Amniotic epithelial cell (primary cell): Measurements from ENCODE around the gene LGALS8.

ENCODE experiments used
- DNase-seq: peaks from one replicate; pipeline ENCODE4 v3.0.0-alpha.2; 2010; ENCODE audit warnings: low read depth

The LGALS8 gene

GRCh38 chr1:236509203-236509602, 14.6 kb upstream of the LGALS8 start:
- DNase-seq = no peak

- no peak for DNase-seq
Measured at GRCh38 chr1:236509647-236510401, 14.0 kb upstream of the LGALS8 start.

GRCh38 chr1:236511735-236512418, 11.9 kb upstream of the LGALS8 start:
- DNase-seq = no peak

DNA sequence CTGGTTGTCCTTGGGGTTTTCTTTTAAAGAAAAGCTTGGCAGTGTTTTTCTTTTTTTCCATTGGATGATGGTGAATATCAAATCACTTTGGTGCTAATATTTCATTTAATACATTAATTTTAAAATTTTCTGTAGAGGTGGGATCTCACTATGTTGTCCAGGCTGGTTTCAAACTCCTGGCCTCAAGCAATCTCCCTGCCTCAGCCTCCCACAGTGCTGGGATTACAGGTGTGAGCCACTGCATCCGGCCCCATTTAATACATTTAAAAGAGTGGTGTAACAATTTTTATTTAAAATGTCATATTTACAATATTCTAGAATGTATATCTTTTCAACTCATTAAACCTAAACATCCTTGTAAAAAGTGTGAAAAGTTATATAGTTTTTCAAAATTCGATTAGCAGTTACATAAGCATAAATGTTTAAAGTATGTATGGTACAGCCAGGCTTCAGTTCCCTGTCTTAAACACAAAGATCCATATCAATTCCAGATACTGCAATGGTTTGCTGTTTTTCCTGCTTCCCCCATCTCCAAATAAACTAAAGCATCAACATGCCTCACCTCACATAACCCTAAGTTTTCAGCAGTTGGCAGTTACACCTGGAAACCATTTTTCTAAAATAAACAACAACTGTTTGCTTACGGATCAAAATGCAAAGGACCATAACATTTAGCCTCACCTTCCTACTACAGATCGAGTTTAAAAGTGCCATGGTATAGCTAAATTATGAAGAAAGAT, 8.9 kb upstream of the LGALS8 start:
- DNase-seq = no peak

DNA sequence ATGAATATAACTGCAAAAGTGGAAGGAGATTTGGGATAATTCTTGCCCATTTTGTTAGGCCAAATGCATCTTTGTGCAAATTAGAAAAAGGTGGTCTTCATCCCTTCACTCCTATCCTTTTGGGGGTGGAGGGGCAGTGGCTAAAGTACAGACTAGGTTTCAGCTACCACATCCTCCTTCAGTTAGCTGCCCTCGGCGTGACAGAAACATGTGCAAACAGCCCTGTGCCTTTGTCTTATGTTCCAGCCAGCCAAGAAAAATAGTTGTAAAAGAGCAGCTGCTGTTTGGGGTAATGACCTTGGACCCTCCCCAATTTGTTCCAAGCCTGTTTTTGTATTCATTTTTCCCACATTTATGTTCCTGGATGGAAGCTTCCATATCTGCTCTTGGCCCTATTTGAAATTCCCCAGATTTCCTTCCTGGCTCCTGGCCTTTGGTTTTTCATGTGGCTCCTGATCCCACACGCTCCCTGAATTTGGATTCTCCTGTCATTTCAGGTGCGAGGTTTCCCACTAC, 8.3 kb upstream of the LGALS8 start:
- no peak for DNase-seq

- DNase-seq = peak; percentile 83
Measured at GRCh38 chr1:236516929-236517704, 6.7 kb upstream of the LGALS8 start.

DNA sequence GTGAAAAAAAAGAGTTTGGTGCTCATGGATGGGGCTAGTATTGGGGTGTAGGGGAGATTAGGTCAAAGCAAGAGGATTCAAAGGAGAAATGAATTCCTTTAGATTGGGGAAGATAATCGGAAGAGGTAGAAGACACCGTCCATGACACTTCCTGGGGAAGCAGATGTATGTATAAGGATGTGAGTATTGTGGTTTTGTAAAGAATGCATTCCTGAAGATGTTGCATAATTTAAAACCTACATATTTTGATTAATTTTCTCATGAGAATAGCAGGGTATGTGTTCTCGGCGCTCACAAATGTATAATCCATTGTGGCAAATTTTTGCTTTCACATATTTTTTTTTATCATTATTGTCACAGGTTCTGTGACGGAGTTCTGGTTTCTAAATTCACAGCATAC, 5.5 kb upstream of the LGALS8 start:
- peak; percentile 39 for DNase-seq

DNA sequence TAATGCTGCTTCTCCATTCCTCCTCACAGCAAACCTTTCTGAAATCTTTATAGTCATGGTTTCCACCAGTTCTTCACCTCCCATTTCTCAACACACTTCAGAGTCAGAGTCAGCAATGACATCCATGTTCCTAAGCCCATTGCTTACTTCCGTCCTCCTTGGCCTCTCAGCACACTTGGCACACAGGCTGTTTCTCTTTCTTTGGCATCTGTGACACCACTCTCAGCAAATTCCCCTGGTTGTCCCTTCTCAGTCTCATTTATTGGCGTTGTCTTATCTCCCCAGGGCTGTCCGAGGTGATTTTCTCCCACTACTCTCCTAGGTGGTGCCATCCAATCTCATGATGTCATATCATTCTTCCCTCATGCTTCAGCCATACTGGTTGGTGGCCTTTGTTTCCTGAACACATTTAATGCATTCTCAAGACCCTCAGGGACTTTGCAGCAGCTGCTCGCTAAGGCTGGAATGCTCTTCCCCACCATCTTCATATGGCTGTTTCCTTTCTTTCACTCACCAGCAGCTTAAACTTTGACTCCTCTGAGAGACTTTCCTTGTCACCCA, 3.3 kb upstream of the LGALS8 start:
- DNase-seq = no peak

- no peak for DNase-seq
Measured at GRCh38 chr1:236522937-236523703, 662 bp upstream of the LGALS8 start.

- peak; percentile 83 for DNase-seq
Measured at GRCh38 chr1:236524142-236524894, 536 bp downstream of the LGALS8 start.

GRCh38 chr1:236524895-236525184, 1.1 kb downstream of the LGALS8 start:
- no peak for DNase-seq

DNA sequence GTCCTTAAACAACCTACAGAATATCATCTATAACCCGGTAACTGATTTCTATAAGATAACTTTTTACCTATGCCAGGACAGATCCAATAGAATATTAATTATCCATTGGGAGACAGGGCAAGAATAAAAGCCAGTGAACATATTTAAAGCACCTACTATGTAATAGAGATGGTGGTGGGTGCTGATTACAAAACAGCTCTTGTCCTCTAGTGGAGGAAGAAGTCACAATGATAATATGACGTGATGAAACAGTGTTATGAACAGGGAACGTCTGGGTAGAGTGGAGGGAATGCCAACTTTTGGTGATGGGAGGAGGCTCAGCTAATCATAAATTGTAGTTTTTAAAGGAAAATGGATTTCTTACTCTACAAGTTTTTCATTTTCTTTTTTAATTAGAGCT, 2.3 kb downstream of the LGALS8 start:
- no peak for DNase-seq

DNA sequence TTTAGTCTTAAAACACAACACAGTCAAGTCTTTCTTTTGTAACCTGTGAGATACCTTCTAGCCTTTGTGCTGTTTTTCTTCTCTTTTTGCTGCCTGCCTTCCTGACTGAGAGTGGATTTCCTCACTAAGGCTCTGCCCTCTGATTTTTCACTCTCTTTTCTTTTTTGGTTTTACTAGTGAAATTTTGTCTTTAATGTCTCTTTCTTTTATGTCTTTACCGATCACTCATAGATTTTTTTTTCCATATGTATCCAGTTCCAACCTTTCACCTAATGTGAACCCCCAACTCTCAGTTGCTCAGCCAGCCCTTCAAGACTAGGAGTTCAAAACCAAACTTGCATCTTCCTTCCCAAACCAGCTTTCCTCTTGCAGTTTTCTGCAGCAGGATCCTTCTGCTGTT, 6.5 kb downstream of the LGALS8 start:
- no peak for DNase-seq

GRCh38 chr1:236530959-236531358, 7.2 kb downstream of the LGALS8 start:
- DNase-seq = no peak

DNA sequence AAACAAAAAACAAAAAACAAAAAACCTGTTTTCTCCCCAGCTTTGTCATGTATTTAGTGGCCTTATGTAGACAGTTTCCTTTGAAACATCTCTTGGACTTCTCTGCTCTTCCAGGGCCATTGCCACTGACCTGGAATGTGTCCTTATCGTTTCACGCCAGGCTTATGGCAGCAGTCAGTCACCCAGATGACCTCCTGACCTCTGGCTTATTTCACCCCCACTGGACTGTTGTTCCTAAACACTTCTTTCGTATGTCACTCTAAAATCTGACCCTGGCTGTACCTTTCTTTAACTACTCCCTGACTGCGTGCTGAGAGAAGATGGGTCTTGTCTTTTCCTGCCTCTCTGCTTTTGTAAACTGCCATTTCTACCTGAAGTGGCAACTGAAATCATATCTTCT, 9.1 kb downstream of the LGALS8 start:
- DNase-seq = no peak

- DNase-seq = peak; percentile 76
Measured at GRCh38 chr1:236534151-236534651, 10.4 kb downstream of the LGALS8 start.

DNA sequence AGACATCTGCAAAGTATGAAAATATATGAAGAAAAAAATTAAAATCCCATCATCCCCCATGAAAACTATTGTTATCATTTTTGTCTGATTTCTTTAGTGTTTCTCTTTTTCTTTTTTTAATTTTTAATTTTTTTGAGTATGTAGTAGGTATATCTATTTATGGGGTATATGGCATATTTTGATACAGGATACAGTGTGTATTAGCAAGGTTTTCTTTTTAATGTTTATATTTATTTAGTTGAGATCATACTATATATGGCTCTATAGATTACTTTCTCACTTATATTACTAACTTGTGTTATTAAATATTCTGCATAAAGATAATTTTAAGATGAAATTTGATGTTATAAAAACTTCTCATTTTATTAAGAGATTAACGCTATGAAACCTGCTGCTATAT, 11.4 kb downstream of the LGALS8 start:
- DNase-seq = no peak

GRCh38 chr1:236535662-236536161, 11.9 kb downstream of the LGALS8 start:
- no peak for DNase-seq

GRCh38 chr1:236536540-236536939, 12.8 kb downstream of the LGALS8 start:
- no peak for DNase-seq
